ENCODE results near the gene CA4. TPM values are rescaled to one million over a fixed set of nuclear protein-coding genes. Genes with fewer than 3 reads are reported as not detected.

Gene CA4
- total and polyA plus RNA-seq, 2 of the 8 experiments (the other 6 are each of a cell fraction or from before 2014, with no cell fraction given) = 3.6 to 4.2 TPM

- Histone ChIP-seq H3K27me3 (replicated peaks in 1 of 4; ENCODE audit: control insufficient read depth in 3 of 4, extremely low read depth in 1 of 4, insufficient read depth in 3 of 4, low read length in 3 of 4) (no peaks in the 10 kb centered on the region), H3K4me2 (ENCODE audit: insufficient read depth in 1 of 2, low read depth in 2 of 2, low read length in 2 of 2) (no peak overlapping the region), H4K8ac (ENCODE audit: extremely low read depth, insufficient read depth, low read length) (no peak overlapping the region), H3K9me3 (ENCODE audit: insufficient read depth in 2 of 2, low read depth in 1 of 2, low read length in 1 of 2) (no peaks in the 10 kb centered on the region), H3K79me2 (ENCODE audit: control insufficient read depth in 1 of 2, insufficient read depth in 2 of 2, low read length in 2 of 2) (no peaks in the 10 kb centered on the region), H4K5ac (ENCODE audit: insufficient read length, low read depth, low read length) (no peak overlapping the region), H2AFZ (ENCODE audit: low read length) (no peak overlapping the region), H3K18ac (ENCODE audit: extremely low read depth, low read length) (no peak overlapping the region), H3K27ac (ENCODE audit: low read depth, low read length) (no peak overlapping the region), H2BK120ac (replicated peaks; ENCODE audit: low read depth, low read length) (no peak overlapping the region), H2BK12ac (ENCODE audit: low read depth, low read length) (no peak overlapping the region), H3K23ac (ENCODE audit: insufficient read length) (no peak overlapping the region), H3K4ac (replicated peaks; ENCODE audit: insufficient read length, low read depth, low read length) (no peak overlapping the region), H3K9ac (replicated peaks in 1 of 4; ENCODE audit: extremely low read depth in 1 of 4, low read depth in 3 of 4, low read length in 3 of 4) (no peak overlapping the region), H3K14ac (ENCODE audit: insufficient read length) (no peak overlapping the region), H2BK15ac (ENCODE audit: low read length) (no peak overlapping the region), H3K4me3 (ENCODE audit: extremely low read depth in 1 of 4, insufficient read depth in 2 of 4, low read depth in 3 of 4, low read length in 4 of 4) (no peak overlapping the region), H2AK5ac (ENCODE audit: low read depth, low read length) (no peak overlapping the region), H3K23me2 (ENCODE audit: low read depth, low read length) (no peaks in the 10 kb centered on the region), H3K79me1 (ENCODE audit: low read depth, low read length) (no peaks in the 10 kb centered on the region), H2BK20ac (ENCODE audit: low read length) (no peak overlapping the region), H4K20me1 (replicated peaks in 1 of 2; ENCODE audit: control insufficient read depth in 1 of 2, insufficient read depth in 2 of 2, low read length in 2 of 2) (no peaks in the 10 kb centered on the region), H4K91ac (replicated peaks; ENCODE audit: insufficient read length, low read length) (no peak overlapping the region), H3K56ac (replicated peaks; ENCODE audit: insufficient read length, low read depth, low read length) (no peak overlapping the region), H3K4me1 (replicated peaks in 1 of 4; ENCODE audit: control insufficient read depth in 3 of 4, insufficient read depth in 4 of 4, low read length in 3 of 4) (no peaks in the 10 kb centered on the region), H3K36me3 (ENCODE audit: control insufficient read depth in 2 of 4, insufficient read depth in 4 of 4, low read length in 3 of 4) (no peaks in the 10 kb centered on the region), H2BK5ac (ENCODE audit: low read depth, low read length) (no peak overlapping the region)
- 70% methylated on average over 14 of the region's 20 CpGs; no CpG with 5 or more reads in 1 of the 2 experiments for WGBS, 2 experiments (ENCODE audit: extremely low coverage in 1 of 2, insufficient coverage in 1 of 2, insufficient read length in 1 of 2, insufficient replicate concordance in 2 of 2, low coverage in 1 of 2, low lambda C conversion rate in 2 of 2, missing lambda C conversion rate in 1 of 2)
- ChIA-PET POLR2A (ENCODE audit: partially characterized antibody) (interaction anchor here (0.9 kb wide), 1 partner anchor 17 kb away, joined by 3 read pairs; no protein-coding TSS in a partner anchor), CTCF (ENCODE audit: partially characterized antibody) (no interaction called here)
- DNase-seq (ENCODE audit: low read depth in 1 of 2, low spot score in 2 of 2) (no peak), FAIRE-seq (no peak)
- TF ChIP-seq KDM1A (IDR thresholded peaks at IDR 0.05; ENCODE audit: borderline replicate concordance, low read length) (no peak), CTBP2 (IDR thresholded peaks at IDR 0.05; ENCODE audit: borderline replicate concordance, insufficient read depth, insufficient read length, low read length) (no peak), EGR1 (IDR thresholded peaks at IDR 0.05; ENCODE audit: borderline replicate concordance, low read depth, low read length) (no peak), EZH2 (IDR thresholded peaks at IDR 0.05; ENCODE audit: low read depth, low read length, severe bottlenecking) (no peak), NRF1 (IDR thresholded peaks at IDR 0.05; ENCODE audit: low read depth, low read length) (no peak), SUZ12 (IDR thresholded peaks at IDR 0.05; ENCODE audit: low read length) (no peak), BACH1 (IDR thresholded peaks at IDR 0.05; ENCODE audit: low read length) (no peak), ZNF274 (IDR thresholded peaks at IDR 0.05; ENCODE audit: borderline replicate concordance, extremely low read depth, low read length) (no peak)
- TF ChIP-seq, protein P1, sequence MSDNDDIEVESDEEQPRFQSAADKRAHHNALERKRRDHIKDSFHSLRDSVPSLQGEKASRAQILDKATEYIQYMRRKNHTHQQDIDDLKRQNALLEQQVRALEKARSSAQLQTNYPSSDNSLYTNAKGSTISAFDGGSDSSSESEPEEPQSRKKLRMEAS (IDR thresholded peaks at IDR 0.05) = no peak
Measured at GRCh38 chr17:60102632-60103096, 47.1 kb upstream of the CA4 start.
